GM19455 (cell line): ENCODE data around the gene RNF215.

Experiments used
- ATAC-seq: cut with Tn5 transposase; IDR thresholded peaks from one replicate; pipeline ENCODE4 v1.9.1; 2021; ENCODE audit not compliant: unreplicated experiment

The RNF215 gene

DNA sequence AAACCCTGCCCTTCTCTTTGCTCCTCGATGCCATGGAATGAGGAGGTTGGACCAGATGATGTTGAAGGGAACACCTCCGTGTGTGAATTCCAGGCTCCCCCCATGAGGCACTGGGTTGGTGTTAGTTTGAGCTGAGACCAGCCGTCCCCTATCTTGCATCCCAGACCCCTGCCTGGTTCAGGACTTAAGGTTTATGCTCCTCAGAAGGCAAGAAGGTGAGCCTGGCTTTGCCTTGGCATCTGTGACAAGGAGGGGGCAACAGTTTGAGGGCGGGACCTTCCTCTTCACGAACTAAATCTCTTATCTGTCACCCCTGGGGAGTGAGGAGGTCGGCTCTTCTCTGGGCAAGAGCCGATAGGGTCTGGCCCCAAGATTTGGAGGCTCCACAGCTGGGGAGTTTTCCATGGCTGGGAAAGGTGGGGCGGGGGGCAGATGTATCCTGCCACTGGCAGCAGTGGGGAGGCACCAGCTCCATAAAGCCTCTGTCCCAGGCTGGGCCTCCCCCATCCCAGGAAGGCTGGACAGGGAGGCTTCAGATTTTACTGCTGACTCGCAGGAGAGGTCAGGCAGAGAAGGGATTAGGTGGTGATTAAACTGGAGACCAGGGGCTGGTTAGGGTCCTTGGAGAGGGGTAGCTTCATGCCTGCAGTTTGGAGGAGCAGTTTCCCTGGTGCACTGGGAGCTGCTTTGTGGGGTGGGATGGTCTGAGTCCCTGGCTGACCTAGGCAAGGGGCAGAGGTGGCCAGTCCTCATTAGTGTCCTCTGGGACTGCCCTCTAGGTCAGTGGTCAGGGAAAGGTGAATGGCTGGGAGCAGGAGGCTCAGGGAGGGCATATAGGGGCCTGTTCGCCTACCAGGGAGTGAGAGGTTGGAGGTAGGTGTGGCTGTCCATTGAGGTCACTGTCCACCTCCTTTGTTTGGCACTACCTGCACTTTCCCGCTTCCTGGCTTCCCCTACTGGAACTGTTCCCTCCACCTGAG lies 10.7 kb upstream of the RNF215 start:
- no peak for ATAC-seq

DNA sequence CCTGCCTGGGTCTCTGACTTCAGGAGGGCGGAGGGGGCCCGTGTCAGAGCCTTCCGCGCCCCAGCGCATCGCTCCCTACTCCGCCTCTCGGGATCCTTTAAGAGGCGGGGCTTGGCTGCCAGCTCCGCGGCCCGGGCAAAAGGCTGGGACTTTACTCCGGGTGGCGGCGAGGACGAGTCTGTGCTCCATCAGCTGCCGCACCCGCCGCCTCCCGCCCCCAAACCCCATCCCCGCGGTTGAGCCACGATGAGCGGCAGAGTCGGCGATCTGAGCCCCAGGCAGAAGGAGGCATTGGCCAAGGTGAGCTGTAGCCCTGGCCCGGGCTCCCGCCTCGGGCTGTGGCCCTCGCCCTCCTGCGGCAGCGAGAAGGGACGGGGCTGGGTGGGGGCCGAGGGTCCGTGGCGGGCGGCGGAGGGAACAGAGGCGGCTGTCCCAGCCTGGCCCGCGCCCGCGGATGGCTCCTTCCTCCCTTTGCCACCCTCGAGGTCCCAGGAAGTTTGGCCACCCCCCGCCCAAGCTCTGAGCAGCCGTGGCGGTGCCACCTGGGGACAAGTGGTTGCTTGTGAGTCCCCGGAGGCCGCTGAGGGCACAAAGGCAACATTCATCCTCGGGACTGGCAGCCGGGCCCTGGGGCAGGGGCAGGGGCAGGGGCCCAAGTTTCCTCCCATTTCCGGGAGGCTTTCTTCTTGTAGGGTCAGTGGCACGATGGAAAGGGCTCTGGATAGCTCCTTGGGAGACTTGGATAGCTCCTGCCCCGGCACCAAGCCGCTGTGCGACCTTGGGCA lies 9.9 kb upstream of the RNF215 start, which contains the start of gene SEC14L2:
Gene SEC14L2 (plus strand): TSS at position 148 of the 785 bp plus-strand sequence. CDS start 99 bp downstream, at position 247.
- ATAC-seq: no peak

DNA sequence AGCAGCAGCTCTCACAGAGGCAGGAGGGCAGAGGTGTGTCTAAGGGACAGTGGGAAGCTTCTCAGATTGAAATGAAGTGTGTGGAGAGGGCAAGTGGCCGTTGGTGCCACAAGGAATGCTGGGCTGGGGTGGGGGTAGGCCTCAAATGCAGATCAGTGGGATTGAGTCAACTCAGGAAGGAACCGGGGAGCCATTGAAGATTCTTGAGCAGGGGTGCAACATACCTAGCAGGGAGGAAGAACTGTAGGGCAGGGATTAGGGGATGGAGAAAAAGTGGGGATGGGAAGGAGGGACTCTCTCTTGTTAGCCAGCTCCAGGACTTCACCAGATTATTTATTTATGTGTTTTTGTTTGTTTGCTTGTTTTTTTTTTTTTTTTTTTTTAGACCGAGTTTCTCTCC lies 6.7 kb upstream of the RNF215 start:
- no peak for ATAC-seq

DNA sequence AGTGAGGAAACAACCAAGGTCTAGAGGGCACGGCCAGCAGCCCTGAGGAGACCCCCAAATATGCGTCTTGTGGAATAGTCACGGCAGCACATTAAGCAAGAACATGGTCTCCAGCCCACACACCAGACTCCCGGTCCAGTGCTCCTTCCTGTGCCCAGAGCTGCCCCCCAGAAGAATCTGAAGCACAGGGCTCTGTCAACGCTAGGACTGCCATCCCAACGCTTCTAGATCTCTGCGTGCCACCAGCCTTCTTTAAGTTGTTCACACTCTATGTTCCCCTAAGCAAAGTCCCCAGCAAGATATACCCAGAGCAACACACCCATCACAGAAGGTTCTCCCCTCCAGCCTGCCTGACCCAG lies 6.1 kb upstream of the RNF215 start:
- ATAC-seq: no peak

DNA sequence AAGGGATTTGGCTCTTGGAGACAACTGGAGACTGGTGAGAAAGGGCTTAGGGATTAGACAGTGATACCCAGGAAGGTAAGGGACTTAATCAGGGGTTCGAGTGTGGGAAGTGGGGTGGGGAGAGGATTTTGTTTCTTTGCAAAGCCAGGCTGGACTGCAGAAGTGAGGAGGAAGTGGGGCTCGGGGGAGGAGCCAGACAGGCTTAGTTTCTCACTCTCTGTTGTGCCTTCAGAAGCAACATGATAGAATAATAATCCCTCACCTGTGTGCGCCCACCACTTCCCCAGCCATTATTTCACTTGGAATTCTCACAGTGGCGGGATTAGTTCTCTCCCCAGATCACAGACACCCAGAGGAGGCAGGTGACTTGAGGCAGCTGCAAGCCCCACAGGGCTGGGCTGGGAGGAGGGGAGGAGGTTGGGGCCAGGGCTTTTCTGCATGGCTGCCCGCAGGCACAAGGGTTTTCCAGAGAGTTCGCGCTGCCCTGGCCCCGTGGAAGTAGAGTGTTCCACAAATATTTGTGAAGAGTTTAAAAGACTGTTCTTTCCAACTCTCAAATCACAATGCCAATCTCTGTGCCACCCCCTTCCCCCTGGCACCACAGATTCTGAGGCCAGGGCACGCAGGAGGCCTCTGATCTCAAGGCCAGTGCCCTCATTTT lies 5.6 kb upstream of the RNF215 start:
- ATAC-seq: no peak

DNA sequence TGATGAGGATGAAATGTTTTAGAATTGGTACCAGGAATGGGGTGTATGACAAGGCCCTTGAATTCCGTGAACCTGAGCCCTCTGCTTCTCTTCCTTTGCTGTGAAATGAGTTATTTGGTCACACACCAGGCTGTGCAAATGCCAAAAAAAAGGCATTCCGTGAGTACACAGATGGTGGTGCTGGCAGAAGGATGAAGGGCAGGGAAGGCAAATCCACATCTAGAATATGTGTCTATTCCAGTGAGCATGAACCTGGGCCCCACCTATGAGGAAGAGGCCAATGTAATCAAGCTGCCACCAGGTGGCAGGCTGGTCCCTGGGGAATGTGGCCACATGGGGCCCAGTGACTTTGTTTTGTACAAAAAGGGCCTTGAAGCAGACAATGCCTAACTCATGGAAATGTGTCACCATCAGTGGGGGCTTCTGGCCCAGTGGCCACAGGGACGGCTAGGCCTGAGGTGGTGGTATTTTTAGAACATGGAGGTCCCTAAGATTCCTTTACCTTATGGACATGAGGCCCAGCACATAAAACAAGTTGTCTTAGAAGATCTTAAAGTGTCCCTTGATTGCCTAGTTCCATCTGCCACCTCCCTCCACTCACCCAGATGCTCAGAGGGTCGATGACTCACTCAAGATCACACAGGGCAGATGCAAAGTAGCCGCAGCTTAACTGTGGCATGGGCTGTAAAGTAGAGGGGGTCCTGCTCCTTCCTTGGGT lies 3.9 kb upstream of the RNF215 start:
- no peak for ATAC-seq

DNA sequence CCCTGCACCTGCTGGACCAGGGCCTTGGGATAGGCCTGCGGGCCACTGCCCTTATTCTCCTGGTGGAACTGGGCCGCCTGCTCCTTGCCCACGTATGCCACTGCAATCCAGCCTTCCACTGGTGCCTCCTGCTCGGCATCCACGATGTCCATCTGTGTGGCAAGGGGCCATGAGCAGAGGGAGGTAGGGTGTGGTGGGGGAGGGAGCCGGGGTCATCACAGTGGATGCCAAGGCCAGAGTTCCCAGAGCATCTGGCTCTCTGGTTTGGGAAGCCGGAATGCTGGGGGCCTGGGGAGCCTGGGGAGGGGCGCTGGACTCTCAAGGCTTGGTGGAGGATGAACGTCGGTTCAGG lies 627 bp downstream of the RNF215 start:
- ATAC-seq: no peak

DNA sequence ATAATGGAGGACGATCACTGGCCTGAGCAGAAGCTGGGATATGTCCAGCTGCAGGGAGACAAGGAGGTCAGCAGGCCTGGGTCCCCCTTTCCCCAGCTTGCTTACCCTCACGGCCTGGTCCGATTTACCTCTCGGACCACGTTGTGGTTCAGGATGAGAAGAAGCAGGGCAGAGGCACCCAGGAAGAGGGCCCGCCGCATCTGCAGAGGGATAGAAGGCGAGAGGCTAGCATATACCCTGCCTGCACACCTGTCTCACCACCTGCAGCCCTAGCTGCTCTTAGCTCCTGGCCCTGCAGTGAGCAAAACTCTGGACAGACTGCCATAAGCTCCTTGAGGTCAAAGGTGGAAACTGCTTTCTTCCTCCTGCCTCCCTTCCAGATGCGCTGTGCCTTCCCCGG lies 1.3 kb downstream of the RNF215 start:
- no peak for ATAC-seq

DNA sequence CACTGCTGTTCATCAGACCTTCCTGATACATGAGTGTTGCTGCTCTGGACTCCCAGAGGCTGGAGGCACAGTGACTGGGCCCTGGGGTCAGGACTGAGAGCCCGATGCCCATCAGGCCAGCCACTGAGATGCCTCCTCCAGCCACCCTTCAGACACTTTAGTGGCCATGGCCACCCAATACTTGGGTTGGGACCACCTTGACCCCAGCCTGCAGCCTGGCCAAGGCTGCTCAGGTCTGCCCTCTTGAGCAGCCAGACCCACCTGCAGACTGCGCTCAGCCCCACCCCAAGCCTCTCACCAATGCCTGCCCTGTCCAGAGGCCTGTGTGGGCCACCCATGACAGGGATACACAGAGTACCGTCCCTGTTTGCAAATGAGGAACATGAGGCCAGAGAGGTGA lies 4.2 kb downstream of the RNF215 start:
- ATAC-seq: no peak

DNA sequence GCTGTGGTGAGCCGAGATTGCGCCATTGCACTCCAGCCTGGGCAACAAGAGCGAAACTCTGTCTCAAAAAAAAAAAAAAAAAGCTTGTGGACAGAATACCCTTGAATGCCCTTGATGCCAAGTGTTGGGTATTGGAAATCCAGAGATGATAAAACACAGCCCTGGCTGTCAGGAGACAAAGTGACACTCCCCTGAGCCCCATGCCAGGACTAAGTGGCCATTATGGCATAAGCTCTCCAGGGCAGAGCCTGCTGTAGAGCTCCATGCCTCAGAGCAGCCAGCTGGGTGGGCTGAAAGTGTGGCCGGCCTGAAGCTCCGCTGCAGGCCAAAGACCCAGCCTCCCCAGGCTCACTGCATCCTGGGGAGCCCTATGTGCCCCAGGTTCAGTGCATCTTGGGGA lies 4.9 kb downstream of the RNF215 start:
- no peak for ATAC-seq

DNA sequence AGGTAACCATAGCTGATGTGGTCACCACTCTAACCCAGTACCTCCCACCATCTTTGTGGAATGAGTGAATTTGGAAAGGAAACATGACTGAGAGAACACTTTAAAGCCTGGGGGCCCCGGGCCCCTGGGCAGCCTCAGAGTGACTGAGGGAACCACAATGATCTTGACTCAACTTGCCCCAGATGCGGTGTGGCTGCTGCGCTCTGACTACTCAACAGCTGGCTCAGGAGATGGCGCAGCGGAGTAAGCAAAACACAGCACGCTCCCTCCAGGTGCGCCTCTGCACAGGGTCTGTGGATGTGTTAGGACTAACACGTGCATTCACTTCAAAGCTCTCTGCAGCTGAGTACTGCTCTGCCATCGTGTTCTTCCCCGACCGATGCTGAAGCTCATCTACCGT lies 5.9 kb downstream of the RNF215 start:
- ATAC-seq: no peak

DNA sequence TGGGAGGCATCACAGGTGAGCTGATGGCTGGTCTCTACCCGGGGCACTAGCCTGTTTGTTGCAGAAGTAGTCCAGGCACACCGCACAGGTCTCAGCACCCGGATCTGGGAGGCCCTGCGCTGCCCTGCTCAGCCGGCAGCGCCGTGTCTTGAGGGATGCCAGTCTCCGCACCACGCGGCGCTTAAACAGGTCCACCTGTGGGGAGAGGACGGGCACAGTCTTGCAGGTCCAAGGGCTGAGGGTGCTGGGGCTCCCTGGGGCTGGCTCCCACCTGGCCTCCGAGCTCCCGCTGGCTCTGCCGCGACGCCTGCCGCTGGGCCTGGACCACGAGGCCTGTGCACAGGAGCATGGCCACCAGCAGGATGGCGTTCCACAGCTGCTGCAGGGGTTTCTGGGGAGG lies 7.2 kb downstream of the RNF215 start:
- no peak for ATAC-seq

DNA sequence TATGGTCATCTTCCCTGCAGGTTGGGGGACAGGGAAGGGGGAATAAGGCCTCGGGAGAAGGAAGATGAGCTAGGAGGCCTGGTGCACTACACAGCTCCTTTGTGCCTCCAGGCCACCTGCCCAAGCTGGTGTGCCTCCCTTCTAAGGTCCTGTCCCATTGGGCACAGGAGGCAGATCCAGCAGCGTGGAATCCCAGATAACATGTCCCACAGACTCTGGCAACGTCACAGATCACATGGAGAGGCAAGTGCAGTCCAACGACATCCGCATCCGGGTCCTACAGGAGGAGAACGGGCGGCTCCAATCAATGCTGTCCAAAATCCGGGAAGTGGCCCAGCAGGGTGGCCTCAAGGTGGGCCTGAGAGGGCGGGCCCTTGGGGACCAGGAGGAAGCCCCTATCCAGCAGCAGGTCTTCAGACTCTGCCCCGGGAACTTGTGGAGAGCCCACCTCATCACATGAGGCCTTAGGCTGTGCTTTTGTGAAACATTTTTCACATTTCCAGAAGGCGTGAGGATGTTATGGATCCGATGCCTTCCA lies 11.8 kb downstream of the RNF215 start:
- no peak for ATAC-seq

DNA sequence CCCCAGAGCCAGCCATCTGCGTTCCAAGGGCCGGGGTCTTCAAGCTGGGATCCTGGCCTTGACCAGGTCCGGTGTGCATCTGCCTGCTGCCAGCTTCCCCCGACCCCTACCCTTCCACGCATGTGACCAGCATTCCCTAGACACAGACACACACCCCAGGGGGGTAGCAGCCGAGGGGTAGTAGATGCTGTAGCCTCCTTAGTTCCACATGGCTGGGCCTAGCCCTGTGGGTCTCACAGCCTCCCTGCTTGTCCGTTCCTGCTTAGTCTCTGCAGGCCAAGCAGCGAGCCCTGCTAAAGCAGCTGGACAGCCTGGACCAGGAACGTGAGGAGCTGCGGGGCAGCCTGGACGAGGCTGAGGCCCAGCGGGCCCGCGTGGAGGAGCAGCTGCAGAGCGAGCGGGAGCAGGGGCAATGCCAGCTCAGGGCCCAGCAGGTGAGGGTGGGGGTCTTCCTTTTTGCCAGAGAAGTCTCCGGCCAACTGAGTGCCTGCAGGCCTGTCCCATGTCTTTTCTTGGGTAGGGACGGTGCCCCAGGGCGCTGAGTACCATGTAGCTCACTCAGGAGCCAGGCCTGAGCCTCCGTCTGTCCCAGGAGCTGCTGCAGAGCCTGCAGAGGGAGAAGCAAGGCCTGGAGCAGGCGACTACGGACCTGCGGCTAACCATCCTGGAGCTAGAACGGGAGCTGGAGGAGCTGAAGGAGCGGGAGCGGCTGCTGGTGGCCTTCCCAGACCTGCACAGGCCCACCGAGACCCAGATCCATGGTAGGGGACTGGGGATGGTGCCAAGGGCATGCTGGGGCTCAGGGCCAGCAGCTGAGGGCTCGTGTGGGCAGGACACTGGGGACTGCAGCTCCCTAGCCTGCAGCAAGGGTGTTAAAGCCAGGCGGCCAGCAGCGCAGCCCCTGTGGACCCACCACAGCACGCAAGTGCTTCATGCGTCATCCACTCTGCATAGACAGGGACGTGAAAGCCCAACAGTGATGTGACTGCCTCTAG lies 13.6 kb downstream of the RNF215 start:
- ATAC-seq: no peak

DNA sequence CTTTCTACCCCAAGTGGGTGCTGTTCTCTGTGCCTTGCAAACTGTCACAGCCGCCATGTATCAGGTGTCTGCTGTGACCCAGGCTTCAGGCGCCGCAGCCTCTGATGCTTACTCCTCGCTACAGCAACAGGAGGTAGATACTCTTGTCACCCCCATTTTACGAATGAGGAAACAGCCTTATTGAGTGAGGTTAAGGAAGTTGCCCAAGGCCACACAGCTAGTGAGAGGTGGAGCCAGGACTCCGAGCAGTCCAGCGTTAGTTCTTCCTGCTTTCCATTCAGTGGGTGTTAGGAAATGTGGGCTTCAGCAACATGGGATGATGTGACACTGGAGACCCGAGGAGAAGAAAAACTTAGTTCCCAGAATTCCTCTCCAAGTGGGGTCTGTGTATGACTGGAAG lies 14.3 kb downstream of the RNF215 start:
- no peak for ATAC-seq

DNA sequence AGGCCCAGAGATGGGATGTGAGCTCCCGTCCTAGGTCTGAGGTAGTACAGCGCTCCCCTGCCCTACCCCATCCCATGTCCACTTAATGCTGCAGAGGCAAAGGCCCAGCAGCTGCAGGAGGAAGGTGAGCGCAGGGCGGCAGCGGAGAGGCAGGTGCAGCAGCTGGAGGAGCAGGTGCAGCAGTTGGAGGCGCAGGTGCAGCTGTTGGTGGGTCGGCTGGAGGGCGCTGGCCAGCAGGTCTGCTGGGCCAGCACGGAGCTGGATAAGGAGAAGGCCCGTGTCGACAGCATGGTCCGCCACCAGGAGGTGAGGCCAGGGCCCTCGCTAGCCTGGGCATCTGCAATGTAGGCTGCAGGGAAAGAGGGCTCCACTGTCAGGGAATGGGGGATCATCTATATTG lies 15.2 kb downstream of the RNF215 start:
- no peak for ATAC-seq

DNA sequence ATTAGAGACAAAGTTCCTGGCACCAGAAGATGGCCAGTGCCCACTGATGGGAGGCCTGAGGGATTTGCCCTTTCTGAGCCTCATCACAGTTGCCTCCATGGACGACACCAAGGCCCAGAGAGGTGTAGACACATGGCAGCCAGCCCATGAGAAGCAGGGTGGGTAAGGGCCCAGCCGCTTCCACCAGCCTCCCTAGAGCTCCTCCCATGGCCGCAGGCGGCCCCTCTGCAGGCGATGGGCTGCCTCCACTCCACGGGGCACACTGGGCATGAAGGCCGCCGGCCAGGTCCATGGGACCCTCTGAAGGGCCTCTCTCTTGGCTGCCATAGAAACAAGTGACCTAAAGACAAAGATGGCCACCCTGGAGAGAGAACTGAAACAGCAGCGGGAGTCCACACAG lies 15.9 kb downstream of the RNF215 start:
- no peak for ATAC-seq

DNA sequence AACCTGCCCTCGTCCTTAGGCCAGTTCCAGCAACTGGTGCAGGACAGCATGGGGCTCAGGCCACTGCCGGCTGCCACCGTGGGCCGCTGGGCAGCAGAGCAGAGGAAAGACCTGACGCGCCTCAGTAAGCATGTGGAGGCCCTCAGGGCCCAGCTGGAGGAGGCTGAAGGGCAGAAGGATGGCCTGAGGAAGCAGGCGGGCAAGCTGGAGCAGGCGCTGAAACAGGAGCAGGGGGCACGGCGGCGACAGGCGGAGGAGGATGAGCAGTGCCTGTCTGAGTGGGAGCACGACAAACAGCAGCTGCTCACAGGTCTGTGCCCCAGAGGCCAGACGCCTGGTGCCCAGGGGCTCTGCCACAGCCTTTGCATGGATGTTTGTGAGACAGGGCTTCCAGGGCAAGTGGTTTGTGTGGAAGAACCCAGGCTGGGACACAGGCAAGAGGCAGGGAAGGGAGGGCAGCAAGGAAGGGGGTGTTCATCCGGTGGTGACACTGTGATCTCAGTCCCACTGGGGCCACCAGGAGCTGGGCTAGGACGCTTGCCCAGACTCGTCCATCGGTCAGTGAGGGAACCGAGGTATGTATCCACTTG lies 16.5 kb downstream of the RNF215 start:
- ATAC-seq: no peak

DNA sequence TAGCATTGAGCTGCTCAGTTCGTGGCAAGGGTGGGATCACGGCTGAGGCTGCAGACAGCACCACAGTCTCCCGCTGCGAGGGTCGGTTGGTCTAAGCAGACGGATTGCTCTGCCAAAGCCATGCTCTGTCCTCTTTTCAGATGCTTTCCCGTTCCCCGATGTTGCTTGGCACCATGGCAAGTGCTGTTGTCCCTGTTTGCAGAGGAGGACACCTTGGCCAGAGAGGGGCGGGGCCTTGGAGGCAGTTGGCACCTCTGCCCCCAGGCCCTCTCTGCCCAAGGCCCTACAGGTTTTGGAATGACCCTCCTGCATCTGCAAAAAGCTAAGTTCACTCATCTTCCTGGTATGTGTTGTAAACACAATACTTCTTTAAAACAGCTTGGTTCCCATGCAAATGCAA lies 18.8 kb downstream of the RNF215 start:
- no peak for ATAC-seq
